GM20000 (cell line): ENCODE results near the gene MBD3.

Experiments
- DNase-seq: peaks from one replicate; pipeline ENCODE4 v3.0.0; 2012; ENCODE audit warnings: low spot score
- CTCF ChIP-seq: IDR thresholded peaks from 2 replicates; pipeline ENCODE4 v1.5.1; 2012; ENCODE audit warnings: mild to moderate bottlenecking, control low read depth; ENCODE audit errors: extremely low read depth, missing control alignments

The MBD3 gene

GRCh38 chr19:1593501-1593772 lies 772 bp upstream of the MBD3 start:
- no peak for TF ChIP-seq CTCF
- no peak for DNase-seq

DNA sequence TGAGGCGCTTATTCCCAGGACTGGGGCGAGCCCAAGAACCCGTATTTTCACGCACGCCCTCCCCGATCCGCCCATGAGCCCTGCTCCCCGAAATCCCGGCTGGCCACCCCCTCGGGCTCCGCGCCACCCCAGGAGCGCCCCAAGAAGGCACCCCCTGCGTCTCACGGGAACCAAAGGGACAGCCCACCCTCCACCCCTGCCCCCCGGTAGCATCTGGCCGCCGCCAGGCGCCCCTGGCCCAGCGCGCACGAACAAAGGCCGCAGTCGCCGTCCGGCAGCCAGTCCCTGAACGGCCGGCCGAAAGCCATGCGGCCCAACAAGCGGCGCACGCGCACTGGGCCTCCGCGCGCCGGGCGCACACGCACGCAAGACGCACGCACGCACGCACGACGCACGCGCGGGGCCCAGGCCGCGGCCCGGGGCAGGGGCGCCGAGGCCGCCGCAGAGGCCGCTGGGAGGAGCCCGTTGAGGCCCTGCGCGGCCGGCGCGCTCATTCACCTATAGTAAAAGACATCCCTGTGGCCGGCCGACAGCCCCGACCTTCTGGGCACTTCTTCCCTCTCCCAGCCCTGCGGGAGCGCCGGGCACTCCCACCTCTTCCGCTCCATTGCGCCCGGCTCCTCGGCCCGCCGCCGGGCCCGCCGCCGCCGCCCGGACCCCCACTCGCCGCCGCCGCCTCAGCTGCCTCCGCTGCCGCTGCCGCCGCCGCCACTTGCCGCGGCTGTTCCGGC lies 476 bp downstream of the MBD3 start:
- peak; percentile 99 for DNase-seq
- TF ChIP-seq CTCF = no peak

GRCh38 chr19:1591421-1592023 lies 1.1 kb downstream of the MBD3 start:
- TF ChIP-seq CTCF = no peak
- no peak for DNase-seq

- peak; percentile 52 for TF ChIP-seq CTCF
- DNase-seq = peak; percentile 79
These were observed 1.8 kb downstream of the MBD3 start for GRCh38 chr19:1590641-1591397.

GRCh38 chr19:1587872-1588271 lies 4.8 kb downstream of the MBD3 start:
- TF ChIP-seq CTCF = no peak
- DNase-seq = no peak

DNA sequence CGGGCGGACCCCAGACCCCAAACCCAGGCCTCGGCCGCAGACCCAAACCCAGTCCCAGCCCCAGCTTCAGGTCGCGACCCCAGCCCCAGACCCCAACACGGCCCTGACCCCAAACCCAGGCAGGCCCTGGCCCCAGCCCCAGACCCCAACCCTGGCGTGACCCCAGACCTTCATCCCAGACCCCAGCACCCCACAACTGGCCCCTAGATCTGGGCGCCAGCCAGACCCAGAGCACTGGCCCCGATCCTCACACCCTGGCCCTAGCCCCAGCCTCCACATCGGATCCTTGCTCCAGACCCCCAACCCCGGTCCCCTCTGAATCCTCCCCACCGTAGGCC lies 7.5 kb downstream of the MBD3 start:
- DNase-seq = no peak
- no peak for TF ChIP-seq CTCF

GRCh38 chr19:1584500-1585242 lies 8.0 kb downstream of the MBD3 start:
- TF ChIP-seq CTCF = no peak
- peak; percentile 18 for DNase-seq
